HL-60 (cell line): Measurements from ENCODE around the gene CYP26A1.

Experiments
- DNase-seq, 2 experiments: peaks; one replicate each; pipeline ENCODE4 v3.0.0-alpha.2; 2010 to 2020; ENCODE audit warnings: low read depth in 1 of 2, low spot score in 1 of 2
- H3K27ac ChIP-seq: fragments of 250-450 bp; sonication (Bioruptor Pico); replicated peaks from 2 replicates; pipeline ENCODE4 v1.5.1; 2020; ENCODE audit warnings: mild to moderate bottlenecking, moderate library complexity
- H3K27me3 ChIP-seq: fragments of 250-450 bp; sonication (Bioruptor Pico); 2 replicates; pipeline ENCODE4 v1.5.1; 2021; ENCODE audit warnings: mild to moderate bottlenecking, moderate library complexity; ENCODE audit not compliant: insufficient read depth, poor library complexity, severe bottlenecking
- H3K4me3 ChIP-seq: replicated peaks from 2 replicates; pipeline ENCODE4 v1.5.1; 2011; ENCODE audit warnings: mild to moderate bottlenecking, control low read depth, low read length; ENCODE audit not compliant: insufficient read depth
- CTCF ChIP-seq: IDR thresholded peaks from one replicate; pipeline ENCODE4 v1.5.1; 2011; ENCODE audit warnings: low read length, control low read depth, inconsistent platforms; ENCODE audit not compliant: insufficient read depth
- GABPA ChIP-seq: IDR thresholded peaks from 2 replicates; pipeline ENCODE4 v1.6.1; 2012; ENCODE audit warnings: low read depth
- POLR2AphosphoS5 ChIP-seq: IDR thresholded peaks from 2 replicates; pipeline ENCODE4 v1.6.1; 2012; ENCODE audit warnings: low read depth
- SPI1 ChIP-seq: IDR thresholded peaks from 2 replicates; pipeline ENCODE4 v1.6.1; 2012; ENCODE audit warnings: low read depth, mild to moderate bottlenecking, borderline replicate concordance
- TF ChIP-seq, protein P1 (sequence below): IDR thresholded peaks from 2 replicates; pipeline ENCODE4 v1.6.1; 2012; ENCODE audit warnings: low read depth; ENCODE audit not compliant: insufficient replicate concordance

Gene CYP26A1

GRCh38 chr10:93054486-93054885 lies 19.2 kb upstream of the CYP26A1 start:
- no peak for TF ChIP-seq POLR2AphosphoS5
- no peak for TF ChIP-seq GABPA
- no peak for TF ChIP-seq CTCF
- no peak for TF ChIP-seq SPI1
- TF ChIP-seq, protein P1, sequence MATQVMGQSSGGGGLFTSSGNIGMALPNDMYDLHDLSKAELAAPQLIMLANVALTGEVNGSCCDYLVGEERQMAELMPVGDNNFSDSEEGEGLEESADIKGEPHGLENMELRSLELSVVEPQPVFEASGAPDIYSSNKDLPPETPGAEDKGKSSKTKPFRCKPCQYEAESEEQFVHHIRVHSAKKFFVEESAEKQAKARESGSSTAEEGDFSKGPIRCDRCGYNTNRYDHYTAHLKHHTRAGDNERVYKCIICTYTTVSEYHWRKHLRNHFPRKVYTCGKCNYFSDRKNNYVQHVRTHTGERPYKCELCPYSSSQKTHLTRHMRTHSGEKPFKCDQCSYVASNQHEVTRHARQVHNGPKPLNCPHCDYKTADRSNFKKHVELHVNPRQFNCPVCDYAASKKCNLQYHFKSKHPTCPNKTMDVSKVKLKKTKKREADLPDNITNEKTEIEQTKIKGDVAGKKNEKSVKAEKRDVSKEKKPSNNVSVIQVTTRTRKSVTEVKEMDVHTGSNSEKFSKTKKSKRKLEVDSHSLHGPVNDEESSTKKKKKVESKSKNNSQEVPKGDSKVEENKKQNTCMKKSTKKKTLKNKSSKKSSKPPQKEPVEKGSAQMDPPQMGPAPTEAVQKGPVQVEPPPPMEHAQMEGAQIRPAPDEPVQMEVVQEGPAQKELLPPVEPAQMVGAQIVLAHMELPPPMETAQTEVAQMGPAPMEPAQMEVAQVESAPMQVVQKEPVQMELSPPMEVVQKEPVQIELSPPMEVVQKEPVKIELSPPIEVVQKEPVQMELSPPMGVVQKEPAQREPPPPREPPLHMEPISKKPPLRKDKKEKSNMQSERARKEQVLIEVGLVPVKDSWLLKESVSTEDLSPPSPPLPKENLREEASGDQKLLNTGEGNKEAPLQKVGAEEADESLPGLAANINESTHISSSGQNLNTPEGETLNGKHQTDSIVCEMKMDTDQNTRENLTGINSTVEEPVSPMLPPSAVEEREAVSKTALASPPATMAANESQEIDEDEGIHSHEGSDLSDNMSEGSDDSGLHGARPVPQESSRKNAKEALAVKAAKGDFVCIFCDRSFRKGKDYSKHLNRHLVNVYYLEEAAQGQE, result no peak
- Histone ChIP-seq H3K27ac (no peak overlapping the region), H3K27me3 (no peaks in the 10 kb centered on the region), H3K4me3 (no peak overlapping the region)
- no peak for DNase-seq

GRCh38 chr10:93058139-93058538 lies 15.6 kb upstream of the CYP26A1 start:
- Histone ChIP-seq H3K4me3 (no peak overlapping the region), H3K27ac (no peak overlapping the region), H3K27me3 (peaks cover 12% of the 10 kb centered on the region)
- DNase-seq, result no peak
- TF ChIP-seq GABPA, result no peak
- no peak for TF ChIP-seq SPI1
- TF ChIP-seq CTCF, result no peak
- TF ChIP-seq POLR2AphosphoS5, result no peak
- TF ChIP-seq, protein P1, result no peak

DNA sequence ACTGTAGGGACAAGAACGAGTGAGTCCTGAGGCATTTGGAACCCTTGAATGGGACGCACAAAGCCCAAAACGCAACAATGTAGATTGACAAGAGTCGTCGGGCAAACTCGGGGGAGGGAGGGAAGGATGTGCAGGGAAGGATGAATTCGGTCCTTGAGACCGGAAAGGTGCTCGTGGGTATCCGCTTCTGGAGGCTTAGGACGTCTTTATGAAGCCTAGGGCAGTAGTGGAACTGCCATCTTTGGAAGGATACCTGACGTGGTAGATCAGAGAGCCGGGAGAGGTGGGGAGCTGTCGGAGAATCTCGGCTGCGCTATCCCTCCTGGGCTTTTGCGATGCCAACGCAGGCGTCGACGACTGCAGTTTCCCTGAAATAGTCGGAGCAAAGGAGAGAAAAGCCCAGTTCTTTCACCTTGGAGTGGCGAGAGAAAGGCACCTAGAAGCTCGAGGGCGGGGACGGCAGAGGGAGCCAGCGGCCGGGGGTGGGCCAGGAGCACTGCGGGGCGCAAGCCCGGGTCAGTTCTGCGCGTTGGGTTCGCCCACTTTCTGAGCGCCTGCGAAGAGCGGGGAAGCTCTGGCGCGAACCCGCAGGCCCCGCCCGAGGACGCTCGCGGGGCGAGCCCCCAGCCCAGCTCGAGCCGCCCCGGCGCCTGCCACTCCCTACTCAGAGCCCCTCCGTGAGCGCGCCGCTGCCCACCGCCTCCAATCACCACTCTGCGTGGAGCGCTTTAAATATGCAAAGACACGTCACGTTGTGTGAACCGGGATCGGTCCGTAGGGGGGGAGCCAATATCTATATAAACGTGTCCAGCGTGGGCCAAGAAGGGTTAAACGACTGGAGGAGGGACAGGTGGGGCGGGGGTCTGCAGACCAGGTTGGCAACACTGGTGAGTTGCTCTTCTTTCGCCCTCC lies 13.5 kb upstream of the CYP26A1 start, which contains the start of gene CYP26C1:
TSS of gene CYP26C1 (plus strand) at position 824 of the 912 bp plus-strand sequence. CDS start 466 bp downstream, outside the sequence.
- DNase-seq, result no peak
- H3K4me3 ChIP-seq, result no peak within 1 kb of the TSS
- H3K27me3 ChIP-seq, result peaks cover 30% of the 10 kb centered on the region
- no peak within 1 kb of the TSS for H3K27ac ChIP-seq
- TF ChIP-seq SPI1 (no peak), GABPA (no peak)

DNA sequence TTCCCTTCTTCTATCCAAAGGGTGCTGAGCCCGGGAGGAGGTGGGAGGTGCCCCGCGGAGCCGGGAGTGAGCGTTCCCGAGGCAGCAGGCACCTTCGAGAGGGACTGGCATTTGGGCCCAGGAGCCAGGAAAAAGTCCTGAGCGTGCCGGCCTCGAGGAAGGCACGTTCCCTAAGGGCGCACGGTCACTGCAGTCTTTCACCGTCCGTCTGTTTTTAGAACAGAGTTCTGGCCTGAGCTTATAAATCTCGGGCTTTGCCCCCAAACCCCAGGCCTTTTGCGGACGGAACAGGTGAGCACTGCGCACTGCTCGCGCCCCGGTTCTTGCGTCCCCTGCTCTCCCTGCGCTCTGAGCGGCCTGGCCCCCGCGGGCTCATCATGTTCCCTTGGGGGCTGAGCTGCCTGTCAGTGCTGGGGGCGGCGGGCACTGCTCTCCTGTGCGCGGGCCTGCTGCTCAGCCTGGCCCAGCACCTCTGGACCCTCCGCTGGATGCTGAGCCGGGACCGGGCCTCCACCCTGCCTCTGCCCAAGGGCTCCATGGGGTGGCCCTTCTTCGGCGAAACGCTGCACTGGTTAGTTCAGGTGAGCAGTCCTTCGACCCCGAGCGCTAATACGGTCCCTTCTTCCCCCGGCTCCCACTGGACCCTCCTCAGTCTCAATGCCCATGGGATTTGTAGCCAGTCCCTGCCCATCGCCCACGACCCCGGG lies 12.7 kb upstream of the CYP26A1 start:
- TF ChIP-seq, protein P1, result no peak
- TF ChIP-seq GABPA (no peak), CTCF (no peak), SPI1 (no peak), POLR2AphosphoS5 (no peak)
- DNase-seq, result no peak
- Histone ChIP-seq H3K27me3 (peaks cover 36% of the 10 kb centered on the region), H3K4me3 (no peak overlapping the region), H3K27ac (no peak overlapping the region)
